ENCODE results near the gene ACTR8.

ACTR8 gene

DNA sequence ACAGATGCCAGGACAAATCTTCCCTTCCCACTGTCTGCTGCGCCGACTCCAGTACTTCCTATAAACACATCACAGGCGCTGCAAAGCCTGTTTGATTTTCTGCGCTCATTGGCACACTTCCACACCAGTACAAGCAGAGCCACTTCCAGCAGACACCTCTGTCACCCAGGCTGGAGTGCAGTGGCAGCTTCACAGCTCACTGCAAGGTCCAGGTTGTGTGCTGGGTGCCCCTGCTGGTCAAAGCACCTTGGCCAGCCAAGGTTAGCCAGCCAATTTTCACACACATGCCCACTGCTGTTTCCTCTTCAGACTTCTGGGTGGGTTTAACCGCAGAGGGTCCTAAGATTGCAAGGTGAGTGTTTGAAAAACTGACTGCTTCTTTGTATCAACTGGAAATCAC is 40.7 kb downstream of the ACTR8 start:
- peak; percentile 40 for FAIRE-seq
- no peak for DNase-seq (ENCODE audit: insufficient read length, low spot score)
- TF ChIP-seq POLR2A (IDR thresholded peaks at IDR 0.05; ENCODE audit: low read depth, low read length) (no peak), PAX5 (IDR thresholded peaks at IDR 0.05; ENCODE audit: insufficient read depth, low read length, severe bottlenecking) (no peak), SPI1 (IDR thresholded peaks at IDR 0.05; ENCODE audit: low read depth, low read length) (no peak), TAF1 (IDR thresholded peaks at IDR 0.05; ENCODE audit: low read depth, low read length) (no peak), POU2F2 (IDR thresholded peaks at IDR 0.05; ENCODE audit: low read depth, low read length) (no peak), POLR2AphosphoS5 (IDR thresholded peaks at IDR 0.05; ENCODE audit: low read depth, low read length) (no peak)

DNA sequence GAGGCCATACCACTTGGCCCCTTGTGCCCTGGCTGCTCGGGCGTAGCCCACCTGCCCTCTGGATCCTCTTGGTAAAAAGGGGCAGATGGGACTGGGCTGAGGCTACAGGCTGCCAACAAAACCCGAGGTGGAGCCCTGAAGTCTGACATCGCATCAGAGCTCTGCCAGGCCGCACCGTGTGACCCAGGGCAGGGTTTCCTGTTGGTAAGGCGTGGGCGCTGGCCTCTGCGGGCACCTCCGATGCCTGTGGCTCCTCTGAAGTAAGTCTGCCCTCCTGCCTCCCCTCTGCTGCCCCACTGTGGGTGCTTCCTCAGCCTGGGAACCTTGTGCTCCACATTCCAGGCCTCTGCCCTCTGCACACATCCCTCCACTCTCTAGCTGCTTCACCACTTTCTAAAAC is 44.6 kb downstream of the ACTR8 start:
- TF ChIP-seq POU2F2 (IDR thresholded peaks at IDR 0.05; ENCODE audit: low read depth, low read length) (no peak), POLR2AphosphoS5 (IDR thresholded peaks at IDR 0.05; ENCODE audit: low read depth, low read length) (no peak), SPI1 (IDR thresholded peaks at IDR 0.05; ENCODE audit: low read depth, low read length) (no peak), PAX5 (IDR thresholded peaks at IDR 0.05; ENCODE audit: insufficient read depth, low read length, severe bottlenecking) (no peak), TAF1 (IDR thresholded peaks at IDR 0.05; ENCODE audit: low read depth, low read length) (no peak), POLR2A (IDR thresholded peaks at IDR 0.05; ENCODE audit: low read depth, low read length) (no peak)
- no peak for FAIRE-seq
- DNase-seq (ENCODE audit: insufficient read length, low spot score): no peak

DNA sequence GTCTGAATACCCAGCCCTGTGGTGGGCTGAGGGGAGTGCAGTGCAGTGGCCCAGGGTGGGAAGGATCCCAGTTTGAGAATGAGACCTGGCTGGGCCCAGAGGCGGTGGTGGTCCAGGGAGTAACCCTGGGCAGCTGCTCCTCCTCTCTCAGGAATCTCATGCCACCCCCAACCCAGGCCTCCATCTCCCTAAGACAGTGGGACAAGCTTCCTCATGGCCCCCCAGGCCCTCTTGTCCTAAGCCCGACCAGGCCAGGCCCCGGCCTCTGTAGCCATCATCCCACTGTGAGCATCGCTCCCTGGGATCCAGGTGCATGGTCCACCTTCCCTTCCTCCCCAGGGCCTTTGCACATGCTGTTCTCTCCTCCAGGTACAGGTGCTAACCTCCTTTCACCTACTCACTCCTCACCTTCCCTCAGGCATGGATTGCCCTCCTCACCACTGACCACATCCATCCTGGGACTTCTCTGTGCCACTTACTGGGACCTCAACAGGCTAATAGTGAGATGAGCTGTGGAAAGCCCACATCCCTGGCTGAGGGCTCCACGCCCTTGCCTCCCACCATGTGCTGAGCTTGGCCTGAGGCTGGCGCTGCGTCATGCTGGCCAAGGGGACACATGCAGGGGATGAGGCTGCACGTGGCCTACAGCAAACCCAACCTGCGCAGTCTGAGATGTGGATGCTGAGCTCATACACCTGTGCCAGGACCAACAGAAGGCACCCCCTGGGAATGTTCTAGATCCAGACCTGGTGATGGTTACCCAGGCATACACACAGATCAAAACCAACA is 45.7 kb downstream of the ACTR8 start:
- TF ChIP-seq POLR2A (IDR thresholded peaks at IDR 0.05; ENCODE audit: low read depth, low read length) (no peak), POU2F2 (IDR thresholded peaks at IDR 0.05; ENCODE audit: low read depth, low read length) (no peak), PAX5 (IDR thresholded peaks at IDR 0.05; ENCODE audit: insufficient read depth, low read length, severe bottlenecking) (no peak), POLR2AphosphoS5 (IDR thresholded peaks at IDR 0.05; ENCODE audit: low read depth, low read length) (no peak), SPI1 (IDR thresholded peaks at IDR 0.05; ENCODE audit: low read depth, low read length) (no peak), TAF1 (IDR thresholded peaks at IDR 0.05; ENCODE audit: low read depth, low read length) (no peak)
- FAIRE-seq (peak; percentile 16), DNase-seq (ENCODE audit: insufficient read length, low spot score) (no peak)

GRCh38 chr3:53835257-53835656 is 46.7 kb downstream of the ACTR8 start:
- no peak for TF ChIP-seq POU2F2 (IDR thresholded peaks at IDR 0.05; ENCODE audit: low read depth, low read length)
- TF ChIP-seq SPI1 (IDR thresholded peaks at IDR 0.05; ENCODE audit: low read depth, low read length): no peak
- DNase-seq (ENCODE audit: insufficient read length, low spot score) (no peak), FAIRE-seq (no peak)

DNA sequence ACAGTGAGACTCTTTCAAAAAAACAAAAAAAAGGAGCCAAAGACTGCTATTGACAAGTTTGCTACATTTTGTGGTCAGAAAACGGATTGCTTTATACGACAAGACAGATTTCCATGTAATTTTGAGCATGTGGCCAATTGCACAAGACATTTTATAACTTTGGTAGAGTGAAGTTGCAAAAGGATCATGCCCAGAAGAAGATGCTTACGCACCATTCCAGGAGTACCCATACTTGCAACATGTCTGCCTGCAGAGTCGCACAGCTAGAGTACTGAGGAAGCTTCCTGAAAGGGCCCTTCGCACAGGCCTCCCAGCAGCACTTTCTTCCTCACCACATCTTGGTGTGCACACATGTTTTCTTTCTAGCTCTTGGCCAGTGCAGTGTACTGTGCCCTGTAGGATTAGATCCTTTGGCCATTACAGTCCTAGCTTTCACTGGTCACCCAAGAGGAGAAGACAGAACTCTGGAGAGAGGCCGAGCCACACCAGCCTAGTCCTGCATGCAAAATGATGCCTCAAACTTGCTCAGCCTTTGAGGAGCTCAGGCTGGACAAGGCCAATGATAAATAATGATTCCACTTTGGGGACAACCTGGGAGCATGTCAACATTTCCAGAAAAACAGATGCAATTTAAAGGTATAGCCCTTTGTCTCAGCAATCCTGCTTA is 47.4 kb downstream of the ACTR8 start:
- TF ChIP-seq POLR2A (IDR thresholded peaks at IDR 0.05; ENCODE audit: low read depth, low read length) (no peak), TAF1 (IDR thresholded peaks at IDR 0.05; ENCODE audit: low read depth, low read length) (no peak), PAX5 (IDR thresholded peaks at IDR 0.05; ENCODE audit: insufficient read depth, low read length, severe bottlenecking) (no peak), SPI1 (IDR thresholded peaks at IDR 0.05; ENCODE audit: low read depth, low read length) (no peak), POU2F2 (IDR thresholded peaks at IDR 0.05; ENCODE audit: low read depth, low read length) (no peak), POLR2AphosphoS5 (IDR thresholded peaks at IDR 0.05; ENCODE audit: low read depth, low read length) (no peak)
- DNase-seq (ENCODE audit: insufficient read length, low spot score): no peak
- no peak for FAIRE-seq

DNA sequence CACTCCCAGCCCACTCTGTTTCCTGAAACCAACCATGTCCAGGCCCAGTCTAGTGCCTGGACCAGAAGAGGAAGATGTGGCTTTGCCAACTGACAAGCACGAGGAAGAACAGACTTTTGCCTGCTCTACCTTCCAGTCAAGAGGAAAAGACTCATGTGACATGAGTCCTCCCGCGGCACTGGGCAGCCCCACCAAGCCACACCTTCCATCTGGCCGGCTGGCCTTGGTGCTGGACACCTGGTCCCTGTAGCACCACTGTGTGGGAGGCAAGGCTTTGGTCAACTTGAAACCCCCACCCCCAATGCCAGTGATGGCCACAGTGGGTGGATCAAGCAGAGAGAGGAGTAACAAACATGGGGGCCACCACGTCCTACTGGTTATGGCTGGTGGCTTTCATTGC is 48.3 kb downstream of the ACTR8 start:
- no peak for DNase-seq (ENCODE audit: insufficient read length, low spot score)
- TF ChIP-seq POLR2AphosphoS5 (IDR thresholded peaks at IDR 0.05; ENCODE audit: low read depth, low read length) (no peak), TAF1 (IDR thresholded peaks at IDR 0.05; ENCODE audit: low read depth, low read length) (no peak), SPI1 (IDR thresholded peaks at IDR 0.05; ENCODE audit: low read depth, low read length) (no peak), POU2F2 (IDR thresholded peaks at IDR 0.05; ENCODE audit: low read depth, low read length) (no peak), POLR2A (IDR thresholded peaks at IDR 0.05; ENCODE audit: low read depth, low read length) (no peak), PAX5 (IDR thresholded peaks at IDR 0.05; ENCODE audit: insufficient read depth, low read length, severe bottlenecking) (no peak)
- no peak for FAIRE-seq

GRCh38 chr3:53833053-53833645 is 48.8 kb downstream of the ACTR8 start:
- TF ChIP-seq TAF1 (IDR thresholded peaks at IDR 0.05; ENCODE audit: low read depth, low read length) (no peak), PAX5 (IDR thresholded peaks at IDR 0.05; ENCODE audit: insufficient read depth, low read length, severe bottlenecking) (no peak), POLR2AphosphoS5 (IDR thresholded peaks at IDR 0.05; ENCODE audit: low read depth, low read length) (no peak), POU2F2 (IDR thresholded peaks at IDR 0.05; ENCODE audit: low read depth, low read length) (no peak), POLR2A (IDR thresholded peaks at IDR 0.05; ENCODE audit: low read depth, low read length) (no peak), SPI1 (IDR thresholded peaks at IDR 0.05; ENCODE audit: low read depth, low read length) (no peak)
- FAIRE-seq (no peak), DNase-seq (ENCODE audit: insufficient read length, low spot score) (no peak)

DNA sequence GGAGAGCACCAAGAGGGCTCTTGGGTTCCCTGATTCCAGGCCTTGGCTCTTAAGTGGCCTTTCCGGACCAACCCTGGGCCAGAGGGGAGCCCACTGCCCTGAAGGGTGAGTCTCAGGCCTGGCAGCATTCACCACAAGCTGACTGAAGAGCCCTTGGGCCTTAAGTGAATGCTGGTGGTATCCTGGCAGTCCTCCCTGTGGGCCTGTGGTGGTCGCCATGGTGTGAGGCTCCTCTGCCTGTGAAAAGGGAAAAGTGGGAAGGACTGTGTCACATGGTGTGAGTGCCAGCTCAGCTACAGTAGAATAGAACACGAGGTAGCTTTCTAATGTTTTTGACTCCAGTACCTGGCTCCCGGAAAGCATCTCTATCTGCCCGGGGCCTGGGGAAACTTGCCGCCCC is 51.0 kb downstream of the ACTR8 start:
- FAIRE-seq: no peak
- no peak for TF ChIP-seq POLR2A (IDR thresholded peaks at IDR 0.05; ENCODE audit: low read depth, low read length)
- TF ChIP-seq POU2F2 (IDR thresholded peaks at IDR 0.05; ENCODE audit: low read depth, low read length): no peak
- TF ChIP-seq TAF1 (IDR thresholded peaks at IDR 0.05; ENCODE audit: low read depth, low read length): no peak
- TF ChIP-seq SPI1 (IDR thresholded peaks at IDR 0.05; ENCODE audit: low read depth, low read length): no peak
- no peak for TF ChIP-seq PAX5 (IDR thresholded peaks at IDR 0.05; ENCODE audit: insufficient read depth, low read length, severe bottlenecking)
- no peak for TF ChIP-seq POLR2AphosphoS5 (IDR thresholded peaks at IDR 0.05; ENCODE audit: low read depth, low read length)
- DNase-seq (ENCODE audit: insufficient read length, low spot score): no peak

DNA sequence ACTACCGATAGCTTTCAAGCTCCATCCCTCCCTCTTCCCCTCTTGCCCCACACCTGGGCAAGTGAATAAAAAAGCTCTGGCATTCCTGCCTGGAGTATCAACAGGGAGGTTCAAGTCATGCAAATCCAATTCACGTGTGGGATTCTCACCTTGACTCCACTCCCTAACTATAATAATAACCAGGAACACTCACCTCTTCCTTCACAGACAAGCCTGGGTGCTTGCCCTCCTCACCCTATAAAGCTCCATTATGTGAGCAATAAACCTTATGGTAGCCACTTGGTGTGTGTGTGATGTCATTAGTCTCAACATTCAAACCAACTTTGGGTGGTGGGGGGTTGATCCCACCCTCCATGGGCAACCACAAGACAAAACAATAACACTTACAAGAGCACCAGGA is 52.3 kb downstream of the ACTR8 start:
- FAIRE-seq (peak; percentile 40), DNase-seq (ENCODE audit: insufficient read length, low spot score) (no peak)
- TF ChIP-seq PAX5 (IDR thresholded peaks at IDR 0.05; ENCODE audit: insufficient read depth, low read length, severe bottlenecking): no peak
- no peak for TF ChIP-seq POLR2A (IDR thresholded peaks at IDR 0.05; ENCODE audit: low read depth, low read length)
- no peak for TF ChIP-seq POU2F2 (IDR thresholded peaks at IDR 0.05; ENCODE audit: low read depth, low read length)
- no peak for TF ChIP-seq SPI1 (IDR thresholded peaks at IDR 0.05; ENCODE audit: low read depth, low read length)
- no peak for TF ChIP-seq POLR2AphosphoS5 (IDR thresholded peaks at IDR 0.05; ENCODE audit: low read depth, low read length)
- TF ChIP-seq TAF1 (IDR thresholded peaks at IDR 0.05; ENCODE audit: low read depth, low read length): no peak
